DMS 273 (cell line): ENCODE data around the gene CCR7.
"Not testable (repeated sequence)": the region's sequence is repeated elsewhere in the genome, so short reads cannot be mapped to it uniquely, and the experiment has no call there.

Experiments used
- DNase-seq: peaks from one replicate; lab custom pipeline; 2025; ENCODE audit not compliant: unreplicated experiment; lab: John Stamatoyannopoulos, UW

Gene CCR7

GRCh38 chr17:40597556-40598300, 32.5 kb upstream of the CCR7 start:
- no peak for DNase-seq

GRCh38 chr17:40597156-40597555, 31.9 kb upstream of the CCR7 start:
- DNase-seq: no peak

GRCh38 chr17:40596261-40596919, 31.1 kb upstream of the CCR7 start:
- DNase-seq: peak; percentile 22

- no peak for DNase-seq
Measured at GRCh38 chr17:40590742-40591141, 25.5 kb upstream of the CCR7 start.

- DNase-seq: no peak
Measured at GRCh38 chr17:40588552-40588951, 23.3 kb upstream of the CCR7 start.

GRCh38 chr17:40586264-40586663, 21.0 kb upstream of the CCR7 start:
- not testable (repeated sequence) for DNase-seq

GRCh38 chr17:40584950-40585349, 19.7 kb upstream of the CCR7 start:
- DNase-seq: not testable (repeated sequence)

GRCh38 chr17:40582328-40582901, 17.1 kb upstream of the CCR7 start:
- DNase-seq: peak; percentile 10

- DNase-seq: no peak
Measured at GRCh38 chr17:40580140-40580539, 14.9 kb upstream of the CCR7 start.

GRCh38 chr17:40579471-40579870, 14.2 kb upstream of the CCR7 start:
- no peak for DNase-seq

- DNase-seq: no peak
Measured at GRCh38 chr17:40577611-40578065, 12.4 kb upstream of the CCR7 start.

- DNase-seq: no peak
Measured at GRCh38 chr17:40576113-40576740, 11.0 kb upstream of the CCR7 start.

- DNase-seq: no peak
Measured at GRCh38 chr17:40574292-40574691, 9.0 kb upstream of the CCR7 start.

GRCh38 chr17:40572245-40572993, 7.1 kb upstream of the CCR7 start:
- DNase-seq: not testable (repeated sequence)

GRCh38 chr17:40568074-40568836, 3.0 kb upstream of the CCR7 start:
- DNase-seq: no peak

GRCh38 chr17:40567377-40567776, 2.1 kb upstream of the CCR7 start:
- no peak for DNase-seq

GRCh38 chr17:40565769-40566409, 617 bp upstream of the CCR7 start:
- DNase-seq: no peak

- DNase-seq: no peak
Measured at GRCh38 chr17:40564195-40564882, 933 bp downstream of the CCR7 start.
